Esophagus muscularis mucosa (tissue), 4 donors: ENCODE data around the gene OBSCN. TPM values are rescaled to one million over a fixed set of nuclear protein-coding genes. Genes with fewer than 3 reads are reported as not detected.

Experiments used
- DNase-seq: peaks from one replicate; pipeline ENCODE4 v3.0.0-alpha.2; 2017; ENCODE audit errors: extremely low spot score
- H3K27ac ChIP-seq, 4 donors: fragments of 200-600 bp; sonication (generic); replicated peaks in 1 of 4; 1 replicate in 3 of 4; 2 replicates in 1 of 4; pipeline ENCODE4 v1.5.1; 2016 to 2019; ENCODE audit warnings: mild to moderate bottlenecking in 1 of 4
- H3K27me3 ChIP-seq, 4 donors: fragments of 200-600 bp; sonication (generic); one replicate each; pipeline versions ENCODE4 v1.5.1 to v1.6.0; 2016 to 2019
- H3K36me3 ChIP-seq, 4 donors: fragments of 200-600 bp; sonication (generic); one replicate each; pipeline ENCODE4 v1.5.1; 2016 to 2019
- H3K4me1 ChIP-seq, 4 donors: fragments of 200-600 bp; sonication (generic); one replicate each; pipeline ENCODE4 v1.5.1; 2016 to 2019
- H3K4me3 ChIP-seq, 4 donors: fragments of 200-600 bp; sonication (generic); 1 replicate in 2 of 4; 2 replicates in 2 of 4; pipeline ENCODE4 v1.5.1; 2016 to 2019; ENCODE audit warnings: mild to moderate bottlenecking in 4 of 4, moderate library complexity in 1 of 4
- H3K9me3 ChIP-seq, 4 donors: fragments of 200-600 bp; sonication (generic); 1 replicate in 3 of 4; 2 replicates in 1 of 4; pipeline ENCODE4 v1.5.1; 2016 to 2019
- EP300 ChIP-seq: sonication (generic); formaldehyde crosslinking; IDR thresholded peaks from one replicate; pipeline ENCODE4 v1.6.1; 2017; ENCODE audit warnings: antibody characterized with exemption
- POLR2A ChIP-seq: fragments of 450-650 bp; IDR thresholded peaks from one replicate; pipeline ENCODE4 v1.6.1; 2017; ENCODE audit warnings: antibody characterized with exemption, moderate library complexity, mild to moderate bottlenecking, low read depth
- POLR2AphosphoS5 ChIP-seq, 2 donors: sonication (generic); formaldehyde crosslinking; IDR thresholded peaks; one replicate each; pipeline ENCODE4 v1.6.1; 2017; ENCODE audit warnings: antibody characterized with exemption in 2 of 2
- WGBS: methylation state at CpG from one replicate; pipeline ENCODE4 v1.1.5; 2018; 5-methylcytosine and 5-hydroxymethylcytosine counted together
- intact Hi-C: fragments of 100-400 bp; cut with DNase I; formaldehyde crosslinking; loops from one replicate; pipeline ENCODE4 v1.15.1; 2023
- total RNA-seq, 4 donors: library from RNA; depleted of rRNA; stranded (reverse); fragments of >200 nt; gene quantifications; one replicate each; pipeline versions ENCODE4 v1.1.0 to v1.2.1, GENCODE V29; 2016
- TF ChIP-seq, protein P1 (sequence below), 3 experiments: fragments of 200-600 bp in 2 of 3; fragments of 450-650 bp in 1 of 3; sonication (generic) in 2 of 3; IDR thresholded peaks; one replicate each; pipeline ENCODE4 v1.5.1; 2017 to 2019; ENCODE audit warnings: antibody characterized with exemption in 3 of 3, mild to moderate bottlenecking in 2 of 3, moderate library complexity in 1 of 3

The OBSCN gene
- total RNA-seq, 4 donors from 2014 or later = 12.6 to 31.4 (median 17.8) TPM

DNA sequence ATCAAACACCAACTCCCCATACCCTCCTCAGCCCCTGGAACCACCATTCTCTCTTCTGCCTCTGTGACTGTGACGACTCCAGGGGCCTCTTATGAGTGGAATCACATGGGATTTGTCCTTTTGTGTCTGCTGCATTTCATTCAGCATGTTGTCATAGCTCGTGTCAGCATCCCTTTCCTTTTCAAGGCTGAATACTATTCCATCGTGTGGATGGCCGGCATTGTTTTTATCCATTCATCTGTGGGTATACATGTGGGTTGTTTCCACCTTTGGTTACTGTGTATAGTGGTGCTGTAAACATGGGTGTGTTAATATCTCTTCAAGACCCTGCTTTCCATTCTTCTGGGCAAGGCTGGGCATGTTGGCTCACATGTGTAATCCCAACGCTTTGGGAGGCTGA, 17.1 kb upstream of the OBSCN start:
- intact Hi-C loops = no loop called here
- no peaks in the 10 kb centered on the region for H3K4me1 ChIP-seq
- peaks cover 0 to 7% (median 2%) of the 10 kb centered on the region in 4 donors for H3K9me3 ChIP-seq
- 92% methylated on average over 5 of the region's 5 CpGs for WGBS
- H3K27me3 ChIP-seq = no peaks in the 10 kb centered on the region
- no peak for DNase-seq
- H3K36me3 ChIP-seq = no peaks in the 10 kb centered on the region
- H3K4me3 ChIP-seq = no peak overlapping the region
- TF ChIP-seq EP300 (no peak), POLR2AphosphoS5 (IDR thresholded peaks at IDR 0.05) (no peak), POLR2A (no peak)
- TF ChIP-seq, protein P1, sequence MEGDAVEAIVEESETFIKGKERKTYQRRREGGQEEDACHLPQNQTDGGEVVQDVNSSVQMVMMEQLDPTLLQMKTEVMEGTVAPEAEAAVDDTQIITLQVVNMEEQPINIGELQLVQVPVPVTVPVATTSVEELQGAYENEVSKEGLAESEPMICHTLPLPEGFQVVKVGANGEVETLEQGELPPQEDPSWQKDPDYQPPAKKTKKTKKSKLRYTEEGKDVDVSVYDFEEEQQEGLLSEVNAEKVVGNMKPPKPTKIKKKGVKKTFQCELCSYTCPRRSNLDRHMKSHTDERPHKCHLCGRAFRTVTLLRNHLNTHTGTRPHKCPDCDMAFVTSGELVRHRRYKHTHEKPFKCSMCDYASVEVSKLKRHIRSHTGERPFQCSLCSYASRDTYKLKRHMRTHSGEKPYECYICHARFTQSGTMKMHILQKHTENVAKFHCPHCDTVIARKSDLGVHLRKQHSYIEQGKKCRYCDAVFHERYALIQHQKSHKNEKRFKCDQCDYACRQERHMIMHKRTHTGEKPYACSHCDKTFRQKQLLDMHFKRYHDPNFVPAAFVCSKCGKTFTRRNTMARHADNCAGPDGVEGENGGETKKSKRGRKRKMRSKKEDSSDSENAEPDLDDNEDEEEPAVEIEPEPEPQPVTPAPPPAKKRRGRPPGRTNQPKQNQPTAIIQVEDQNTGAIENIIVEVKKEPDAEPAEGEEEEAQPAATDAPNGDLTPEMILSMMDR (IDR thresholded peaks at IDR 0.05) = no peak
- no peak overlapping the region for H3K27ac ChIP-seq

- Histone ChIP-seq H3K4me3 (no peak overlapping the region), H3K27ac (no peak overlapping the region), H3K9me3 (peaks cover 0 to 11% (median 8%) of the 10 kb centered on the region in 4 donors), H3K36me3 (peaks cover 0 to 9% (median 0%) of the 10 kb centered on the region in 4 donors), H3K27me3 (no peaks in the 10 kb centered on the region), H3K4me1 (no peaks in the 10 kb centered on the region)
- 68% methylated on average over 3 of the region's 3 CpGs for WGBS
- intact Hi-C loops = no loop called here
- no peak for TF ChIP-seq POLR2AphosphoS5 (IDR thresholded peaks at IDR 0.05)
- no peak for TF ChIP-seq EP300
- TF ChIP-seq, protein P1 (IDR thresholded peaks at IDR 0.05) = no peak
- TF ChIP-seq POLR2A = no peak
- no peak for DNase-seq
Measured at GRCh38 chr1:228194436-228194835, 13.4 kb upstream of the OBSCN start.

- DNase-seq = no peak
- Histone ChIP-seq H3K27ac (no peak overlapping the region), H3K4me1 (no peaks in the 10 kb centered on the region), H3K27me3 (no peaks in the 10 kb centered on the region), H3K9me3 (peaks cover 0 to 17% (median 12%) of the 10 kb centered on the region in 4 donors), H3K4me3 (no peak overlapping the region), H3K36me3 (peaks cover 0 to 9% (median 0%) of the 10 kb centered on the region in 4 donors)
- intact Hi-C loops = no loop called here
- 85% methylated on average over 8 of the region's 8 CpGs for WGBS
- no peak for TF ChIP-seq POLR2AphosphoS5 (IDR thresholded peaks at IDR 0.05)
- no peak for TF ChIP-seq EP300
- no peak for TF ChIP-seq POLR2A
- TF ChIP-seq, protein P1 (IDR thresholded peaks at IDR 0.05) = no peak
Measured at GRCh38 chr1:228194921-228195812, 12.7 kb upstream of the OBSCN start.

- intact Hi-C loops = no loop called here
- Histone ChIP-seq H3K27ac (no peak overlapping the region), H3K4me3 (no peak overlapping the region), H3K9me3 (peaks cover 0 to 19% (median 12%) of the 10 kb centered on the region in 4 donors), H3K4me1 (no peaks in the 10 kb centered on the region), H3K36me3 (peaks cover 0 to 9% (median 0%) of the 10 kb centered on the region in 4 donors), H3K27me3 (no peaks in the 10 kb centered on the region)
- DNase-seq = no peak
- TF ChIP-seq POLR2A = no peak
- TF ChIP-seq, protein P1 (IDR thresholded peaks at IDR 0.05) = no peak
- TF ChIP-seq EP300 = no peak
- TF ChIP-seq POLR2AphosphoS5 (IDR thresholded peaks at IDR 0.05) = no peak
- WGBS = 90% methylated on average over 4 of the region's 4 CpGs
Measured at GRCh38 chr1:228197555-228198147, 10.2 kb upstream of the OBSCN start.
